Epithelial cell of proximal tubule (primary cell): ENCODE measurements around the gene PHTF2. TPM values are rescaled to one million over a fixed set of nuclear protein-coding genes. Genes with fewer than 3 reads are reported as not detected.

Experiments used
- DNase-seq: peaks from one replicate; pipeline ENCODE4 v3.0.0-alpha.2; 2011; ENCODE audit warnings: low read depth
- H3K4me3 ChIP-seq: 2 replicates; pipeline ENCODE4 v1.5.1; 2011; ENCODE audit warnings: low read depth, mild to moderate bottlenecking, low read length
- CTCF ChIP-seq: conservative IDR thresholded peaks from 2 replicates; pipeline ENCODE4 v1.5.1; 2012; ENCODE audit warnings: low read depth, mild to moderate bottlenecking, low read length
- total RNA-seq: library from RNA; depleted of rRNA; stranded (reverse); fragments of >200 nt; gene quantifications from 2 replicates; pipeline ENCODE4 v1.2.3, GENCODE V29; 2015

PHTF2 gene
- total RNA-seq, 1 donor from 2014 or later, result 7.7 TPM

- no peak for DNase-seq
- H3K4me3 ChIP-seq, result no peak overlapping the region
These were observed 1.6 kb downstream of the PHTF2 start for GRCh38 chr7:77800158-77800557.

GRCh38 chr7:77800730-77801129, 2.2 kb downstream of the PHTF2 start:
- no peak for DNase-seq
- no peak overlapping the region for H3K4me3 ChIP-seq
- TF ChIP-seq CTCF, result no peak

More at GRCh38 chr7:77800158-77800557, 1.6 kb downstream of the PHTF2 start:
- TF ChIP-seq CTCF, result no peak

GRCh38 chr7:77802557-77803405, 4.2 kb downstream of the PHTF2 start:
- no peak for DNase-seq
- no peak overlapping the region for H3K4me3 ChIP-seq
- no peak for TF ChIP-seq CTCF

- no peak overlapping the region for H3K4me3 ChIP-seq
- DNase-seq, result no peak
- no peak for TF ChIP-seq CTCF
These were observed 7.9 kb downstream of the PHTF2 start for GRCh38 chr7:77806425-77806824.

GRCh38 chr7:77808517-77808916, 9.9 kb downstream of the PHTF2 start:
- no peak for TF ChIP-seq CTCF
- no peak for DNase-seq
- no peak overlapping the region for H3K4me3 ChIP-seq

- H3K4me3 ChIP-seq, result no peak overlapping the region
- no peak for TF ChIP-seq CTCF
- DNase-seq, result no peak
These were observed 13.1 kb downstream of the PHTF2 start for GRCh38 chr7:77811516-77812289.
